HCT116 (cell line): Measurements from ENCODE around the gene LMBR1.

Source experiments
- POLR2AphosphoS5 ChIP-seq: IDR thresholded peaks from 2 replicates; pipeline ENCODE4 v1.6.1; 2011; ENCODE audit warnings: mild to moderate bottlenecking, low read depth, low read length, moderate library complexity
- TF ChIP-seq, protein P1 (sequence below), 3 experiments: fragments of 200-600 bp in 1 of 3; sonication (generic) in 1 of 3; IDR thresholded peaks in 2 of 3; conservative IDR thresholded peaks in 1 of 3; 2 replicates each; pipeline ENCODE4 v1.5.1; 2012 to 2017; ENCODE audit warnings: low read depth in 2 of 3, low read length in 2 of 3, antibody characterized with exemption in 1 of 3, borderline replicate concordance in 1 of 3, control low read depth in 1 of 3, mild to moderate bottlenecking in 1 of 3, mixed read lengths in 1 of 3, mixed run types in 1 of 3, moderate library complexity in 1 of 3; ENCODE audit not compliant: insufficient read depth in 1 of 3

- TF ChIP-seq, protein P1, sequence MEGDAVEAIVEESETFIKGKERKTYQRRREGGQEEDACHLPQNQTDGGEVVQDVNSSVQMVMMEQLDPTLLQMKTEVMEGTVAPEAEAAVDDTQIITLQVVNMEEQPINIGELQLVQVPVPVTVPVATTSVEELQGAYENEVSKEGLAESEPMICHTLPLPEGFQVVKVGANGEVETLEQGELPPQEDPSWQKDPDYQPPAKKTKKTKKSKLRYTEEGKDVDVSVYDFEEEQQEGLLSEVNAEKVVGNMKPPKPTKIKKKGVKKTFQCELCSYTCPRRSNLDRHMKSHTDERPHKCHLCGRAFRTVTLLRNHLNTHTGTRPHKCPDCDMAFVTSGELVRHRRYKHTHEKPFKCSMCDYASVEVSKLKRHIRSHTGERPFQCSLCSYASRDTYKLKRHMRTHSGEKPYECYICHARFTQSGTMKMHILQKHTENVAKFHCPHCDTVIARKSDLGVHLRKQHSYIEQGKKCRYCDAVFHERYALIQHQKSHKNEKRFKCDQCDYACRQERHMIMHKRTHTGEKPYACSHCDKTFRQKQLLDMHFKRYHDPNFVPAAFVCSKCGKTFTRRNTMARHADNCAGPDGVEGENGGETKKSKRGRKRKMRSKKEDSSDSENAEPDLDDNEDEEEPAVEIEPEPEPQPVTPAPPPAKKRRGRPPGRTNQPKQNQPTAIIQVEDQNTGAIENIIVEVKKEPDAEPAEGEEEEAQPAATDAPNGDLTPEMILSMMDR (IDR thresholded peaks at IDR 0.05 in 2 of 3, conservative IDR thresholded peaks at IDR 0.05 in 1 of 3; ENCODE audit: borderline replicate concordance in 1 of 3, insufficient read depth in 1 of 3, low read depth in 2 of 3, low read length in 2 of 3): no peak
- TF ChIP-seq POLR2AphosphoS5: no peak
These were observed 116.5 kb downstream of the LMBR1 start for GRCh38 chr7:156776527-156776926.
